H1 (cell line): Measurements from ENCODE around the gene FGR. TPM values are rescaled to one million over a fixed set of nuclear protein-coding genes. Genes with fewer than 3 reads are reported as not detected.

Experiments
- CTCF ChIA-PET: fragments of 300-600 bp; sonication (Branson Sonifier 250); formaldehyde crosslinking; loops from one replicate; lab custom pipeline; 2021; ENCODE audit not compliant: partially characterized antibody; lab: Charles Lee
- POLR2A ChIA-PET: fragments of 300-600 bp; sonication (Branson Sonifier 250); formaldehyde crosslinking; loops from one replicate; lab custom pipeline; 2021; ENCODE audit warnings: inconsistent platforms; ENCODE audit not compliant: partially characterized antibody; lab: Charles Lee
- DNase-seq, 2 experiments: peaks; one replicate each; pipeline versions ENCODE4 v3.0.0 to v3.0.0-alpha.2; 2010 to 2022; ENCODE audit warnings: low spot score in 2 of 2, low read depth in 1 of 2, mixed read lengths in 1 of 2
- FAIRE-seq: peaks from 2 replicates; lab custom pipeline; 2011; peaks lifted over from hg19 to GRCh38; lab: Jason Lieb, UNC
- H2AFZ ChIP-seq: 2 replicates; pipeline ENCODE4 v1.8.1; 2012; ENCODE audit warnings: low read length, inconsistent platforms
- H2AK5ac ChIP-seq: 2 replicates; pipeline ENCODE4 v1.6.1; 2013; ENCODE audit warnings: low read depth, low read length
- H2BK120ac ChIP-seq: replicated peaks from 2 replicates; pipeline ENCODE3; 2013; ENCODE audit warnings: low read depth, low read length, inconsistent platforms
- H2BK12ac ChIP-seq: 2 replicates; pipeline ENCODE4 v1.6.1; 2013; ENCODE audit warnings: low read depth, low read length
- H2BK15ac ChIP-seq: 2 replicates; pipeline ENCODE4 v1.6.1; 2013; ENCODE audit warnings: low read length
- H2BK20ac ChIP-seq: 2 replicates; pipeline ENCODE4 v1.6.1; 2013; ENCODE audit warnings: low read length
- H2BK5ac ChIP-seq: 2 replicates; pipeline ENCODE4 v1.6.1; 2013; ENCODE audit warnings: low read depth, low read length
- H3K14ac ChIP-seq: 2 replicates; pipeline ENCODE4 v1.6.1; 2013; ENCODE audit warnings: inconsistent platforms; ENCODE audit not compliant: insufficient read length
- H3K18ac ChIP-seq: 2 replicates; pipeline ENCODE4 v1.6.1; 2013; ENCODE audit warnings: low read length; ENCODE audit errors: extremely low read depth
- H3K23ac ChIP-seq: 2 replicates; pipeline ENCODE4 v1.6.1; 2013; ENCODE audit warnings: inconsistent platforms; ENCODE audit not compliant: insufficient read length
- H3K23me2 ChIP-seq: 2 replicates; pipeline ENCODE4 v1.6.1; 2013; ENCODE audit warnings: low read depth, low read length
- H3K27ac ChIP-seq: 2 replicates; pipeline ENCODE4 v1.6.1; 2011; ENCODE audit warnings: low read depth, low read length, inconsistent platforms
- H3K27me3 ChIP-seq, 4 experiments: replicated peaks in 1 of 4; 1 replicate in 1 of 4; 2 replicates in 3 of 4; pipeline versions ENCODE4 v1.6.1 to v1.8.1; 2011 to 2013; ENCODE audit warnings: low read length in 3 of 4, mild to moderate bottlenecking in 3 of 4, inconsistent platforms in 2 of 4, mixed read lengths in 2 of 4, moderate library complexity in 1 of 4; ENCODE audit not compliant: control insufficient read depth in 3 of 4, insufficient read depth in 3 of 4; ENCODE audit errors: extremely low read depth in 1 of 4
- H3K36me3 ChIP-seq, 4 experiments: 2 replicates each; pipeline versions ENCODE4 v1.6.1 to v1.8.1; 2011 to 2013; ENCODE audit warnings: mild to moderate bottlenecking in 4 of 4, low read length in 3 of 4, moderate library complexity in 2 of 4, control low read depth in 1 of 4, inconsistent platforms in 1 of 4; ENCODE audit not compliant: insufficient read depth in 4 of 4, control insufficient read depth in 2 of 4
- H3K4ac ChIP-seq: replicated peaks from 2 replicates; pipeline ENCODE3; 2013; ENCODE audit warnings: low read length, low read depth, mixed read lengths, inconsistent platforms; ENCODE audit not compliant: insufficient read length
- H3K4me1 ChIP-seq, 4 experiments: replicated peaks in 1 of 4; 1 replicate in 1 of 4; 2 replicates in 3 of 4; pipeline versions ENCODE4 v1.6.1 to v1.8.1; 2011 to 2013; ENCODE audit warnings: low read length in 3 of 4, inconsistent platforms in 2 of 4, mixed read lengths in 1 of 4; ENCODE audit not compliant: insufficient read depth in 4 of 4, control insufficient read depth in 3 of 4
- H3K4me2 ChIP-seq, 2 experiments: 2 replicates each; pipeline versions ENCODE4 v1.6.1 to v1.8.1; 2011 to 2013; ENCODE audit warnings: low read depth in 2 of 2, low read length in 2 of 2, control low read depth in 1 of 2, inconsistent platforms in 1 of 2, mild to moderate bottlenecking in 1 of 2; ENCODE audit not compliant: insufficient read depth in 1 of 2
- H3K4me3 ChIP-seq, 4 experiments: fragments of 200-600, 300-600 bp in 1 of 4; sonication (generic), shearing (Covaris generic), sonication (Bioruptor Twin) in 1 of 4; 2 replicates each; pipeline versions ENCODE4 v1.5.1 to v1.8.1; 2011 to 2016; ENCODE audit warnings: low read length in 4 of 4, low read depth in 3 of 4, control low read depth in 2 of 4, inconsistent platforms in 2 of 4, mild to moderate bottlenecking in 2 of 4, mixed read lengths in 1 of 4, moderate library complexity in 1 of 4; ENCODE audit not compliant: insufficient read depth in 2 of 4; ENCODE audit errors: extremely low read depth in 1 of 4
- H3K56ac ChIP-seq: replicated peaks from 2 replicates; pipeline ENCODE3; 2013; ENCODE audit warnings: low read depth, mild to moderate bottlenecking, mixed read lengths, low read length, inconsistent platforms; ENCODE audit not compliant: insufficient read length
- H3K79me1 ChIP-seq: 2 replicates; pipeline ENCODE4 v1.6.1; 2013; ENCODE audit warnings: low read depth, low read length, control low read depth
- H3K79me2 ChIP-seq, 2 experiments: 2 replicates each; pipeline versions ENCODE4 v1.6.1 to v1.8.1; 2012 to 2013; ENCODE audit warnings: low read length in 2 of 2, mild to moderate bottlenecking in 2 of 2, inconsistent platforms in 1 of 2; ENCODE audit not compliant: insufficient read depth in 2 of 2, control insufficient read depth in 1 of 2
- H3K9ac ChIP-seq, 4 experiments: replicated peaks in 1 of 4; 1 replicate in 1 of 4; 2 replicates in 3 of 4; pipeline versions ENCODE4 v1.6.1 to v1.8.1; 2011 to 2013; ENCODE audit warnings: low read depth in 3 of 4, low read length in 3 of 4, control low read depth in 2 of 4, mild to moderate bottlenecking in 2 of 4, moderate library complexity in 2 of 4, inconsistent platforms in 1 of 4; ENCODE audit errors: extremely low read depth in 1 of 4
- H3K9me3 ChIP-seq, 2 experiments: 2 replicates each; pipeline versions ENCODE4 v1.6.1 to v1.8.1; 2012 to 2013; ENCODE audit warnings: mild to moderate bottlenecking in 2 of 2, moderate library complexity in 2 of 2, control low read depth in 1 of 2, inconsistent platforms in 1 of 2, low read depth in 1 of 2, low read length in 1 of 2, mixed read lengths in 1 of 2; ENCODE audit not compliant: insufficient read depth in 2 of 2
- H4K20me1 ChIP-seq, 2 experiments: replicated peaks in 1 of 2; 2 replicates each; pipeline versions ENCODE3 to v1.8.1; 2011 to 2013; ENCODE audit warnings: inconsistent platforms in 2 of 2, low read length in 2 of 2, mild to moderate bottlenecking in 1 of 2; ENCODE audit not compliant: insufficient read depth in 2 of 2, control insufficient read depth in 1 of 2
- H4K5ac ChIP-seq: 2 replicates; pipeline ENCODE4 v1.6.1; 2013; ENCODE audit warnings: low read length, low read depth, mixed read lengths, inconsistent platforms; ENCODE audit not compliant: insufficient read length
- H4K8ac ChIP-seq: 2 replicates; pipeline ENCODE4 v1.8.0; 2013; ENCODE audit warnings: mild to moderate bottlenecking, moderate library complexity, low read length, inconsistent platforms; ENCODE audit not compliant: insufficient read depth; ENCODE audit errors: extremely low read depth
- H4K91ac ChIP-seq: replicated peaks from 2 replicates; pipeline ENCODE3; 2013; ENCODE audit warnings: low read length, mixed read lengths, inconsistent platforms; ENCODE audit not compliant: insufficient read length
- CHD2 ChIP-seq: IDR thresholded peaks from 2 replicates; pipeline ENCODE4 v1.6.1; 2012; ENCODE audit warnings: low read length, improper control_type of control experiment
- CTBP2 ChIP-seq: IDR thresholded peaks from 2 replicates; pipeline ENCODE4 v1.7.0; 2011; ENCODE audit warnings: borderline replicate concordance, mild to moderate bottlenecking, moderate library complexity, mixed read lengths, low read length; ENCODE audit not compliant: insufficient read depth, insufficient read length
- E2F6 ChIP-seq: IDR thresholded peaks from 2 replicates; pipeline ENCODE4 v1.6.1; 2012; ENCODE audit warnings: inconsistent platforms
- HDAC6 ChIP-seq: IDR thresholded peaks from one replicate; pipeline ENCODE4 v1.7.1; 2012; ENCODE audit warnings: low read depth, mild to moderate bottlenecking, inconsistent platforms, low read length, moderate library complexity
- JUN ChIP-seq: IDR thresholded peaks from 2 replicates; pipeline ENCODE4 v1.6.1; 2011; ENCODE audit warnings: low read depth, mild to moderate bottlenecking, improper control_type of control experiment, low read length
- KDM5A ChIP-seq: fragments of 200-600 bp; IDR thresholded peaks from 2 replicates; pipeline ENCODE4 v1.7.1; 2012; ENCODE audit warnings: mild to moderate bottlenecking, low read length, inconsistent platforms, mixed read lengths
- NRF1 ChIP-seq: IDR thresholded peaks from 2 replicates; pipeline ENCODE4 v1.6.1; 2011; ENCODE audit warnings: mild to moderate bottlenecking, low read depth, low read length, improper control_type of control experiment
- PHF8 ChIP-seq: fragments of 200-600 bp; sonication (generic); conservative IDR thresholded peaks from 2 replicates; pipeline ENCODE4 v1.7.1; 2012; ENCODE audit warnings: low read depth, mild to moderate bottlenecking, inconsistent platforms, low read length, moderate library complexity
- RXRA ChIP-seq: IDR thresholded peaks from 2 replicates; pipeline ENCODE4 v1.6.1; 2011; ENCODE audit warnings: low read depth, mild to moderate bottlenecking, low read length, moderate library complexity; ENCODE audit not compliant: insufficient read depth
- SP1 ChIP-seq: IDR thresholded peaks from 2 replicates; pipeline ENCODE4 v1.6.1; 2011; ENCODE audit warnings: low read depth, low read length
- SRF ChIP-seq: IDR thresholded peaks from 2 replicates; pipeline ENCODE4 v1.6.1; 2011; ENCODE audit warnings: mild to moderate bottlenecking, low read depth, low read length, moderate library complexity
- TAF1 ChIP-seq: IDR thresholded peaks from 2 replicates; pipeline ENCODE4 v1.6.1; 2011; ENCODE audit warnings: mild to moderate bottlenecking, low read depth, low read length
- TEAD4 ChIP-seq: IDR thresholded peaks from 2 replicates; pipeline ENCODE4 v1.6.1; 2012; ENCODE audit warnings: low read depth, low read length, inconsistent platforms, mixed read lengths
- WGBS, 2 experiments: shearing (Covaris generic) in 1 of 2; methylation state at CpG; one replicate each; pipeline versions ENCODE4 v1.1.6 to v1.1.7; 2013 to 2015; ENCODE audit warnings: low lambda C conversion rate in 2 of 2, mixed read lengths in 2 of 2, inconsistent platforms in 1 of 2, low coverage in 1 of 2, missing lambda C conversion rate in 1 of 2; ENCODE audit not compliant: insufficient replicate concordance in 2 of 2, insufficient coverage in 1 of 2, insufficient read length in 1 of 2; ENCODE audit errors: extremely low coverage in 1 of 2, missing lambda C conversion rate in 1 of 2; 5-methylcytosine and 5-hydroxymethylcytosine counted together
- polyA plus RNA-seq, 7 experiments: library from polyadenylated mRNA; depleted of rRNA in 3 of 7; stranded (reverse) in 5 of 7; unstranded in 2 of 7; fragments of >200 nt in 5 of 7; fragments of 200-250 nt in 2 of 7; gene quantifications; 1 replicate in 5 of 7; 2 replicates in 1 of 7; 4 replicates in 1 of 7; pipeline versions ENCODE4 v1.2.1 to v1.2.3, GENCODE V29; 2011 to 2013; ENCODE audit warnings: missing spikeins in 2 of 7, mixed read lengths in 2 of 7
- total RNA-seq: library from RNA; stranded (reverse); fragmentation: NEBNext Ultra II Directional; extraction: Animal tissue kit (Norgen Biotek cat#: 25700); gene quantifications from 2 replicates; pipeline ENCODE4 v1.2.1, GENCODE V29; 2021

The FGR gene
- total and polyA plus RNA-seq, 2 of the 8 experiments (the other 6 are each of a cell fraction or from before 2014, with no cell fraction given) = 0.22 to 0.95 TPM

DNA sequence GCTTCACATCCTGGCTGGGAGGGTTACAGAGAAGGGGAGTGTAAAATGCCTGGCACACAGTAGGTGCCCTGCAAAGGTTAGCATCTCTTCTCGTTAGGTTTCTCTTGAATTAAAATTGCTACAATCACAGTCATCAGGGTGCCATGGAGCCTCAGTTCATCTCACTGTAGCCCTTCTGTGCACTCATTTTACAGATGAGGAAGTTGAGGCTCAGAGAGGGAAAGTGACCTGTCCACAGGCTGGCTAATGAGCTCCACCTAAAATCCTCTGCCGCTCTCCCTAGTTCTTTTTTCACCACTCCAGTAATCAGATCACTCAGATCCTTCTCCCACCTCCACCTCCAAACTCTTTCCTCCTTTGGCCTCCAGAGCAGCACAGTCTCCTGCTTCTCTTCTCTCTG lies 17.6 kb downstream of the FGR start:
- Histone ChIP-seq H3K23me2 (peaks cover 7% of the 10 kb centered on the region), H4K5ac (no peak overlapping the region), H2AK5ac (no peak overlapping the region), H3K36me3 (no peaks in the 10 kb centered on the region), H3K4me1 (peaks cover 0 to 21% (median 9%) of the 10 kb centered on the region in 4 experiments; a peak in 6 of 7 replicates), H2BK12ac (no peak overlapping the region), H2BK120ac (no peak overlapping the region), H2BK15ac (peak overlapping the region; percentile 90; the same call in 1 of the 2 replicates), H3K4ac (no peak overlapping the region), H3K79me2 (no peaks in the 10 kb centered on the region), H4K8ac (no peak overlapping the region), H3K4me2 (no peak overlapping the region), H2BK5ac (no peak overlapping the region), H3K27me3 (peaks cover 0 to 11% (median 6%) of the 10 kb centered on the region in 4 experiments; a peak in 2 of 7 replicates), H3K79me1 (no peaks in the 10 kb centered on the region), H3K9ac (no peak overlapping the region), H3K9me3 (no peaks in the 10 kb centered on the region), H3K4me3 (no peak overlapping the region), H2AFZ (0 out of 2 replicates have a peak overlapping the region, but pooled peaks have one; percentile 4), H4K91ac (no peak overlapping the region), H3K14ac (no peak overlapping the region), H3K18ac (no peak overlapping the region), H3K56ac (no peak overlapping the region), H4K20me1 (peaks cover 0 to 2% of the 10 kb centered on the region in 2 experiments), H2BK20ac (peak overlapping the region; percentile 40; the same call in 1 of the 2 replicates), H3K23ac (no peak overlapping the region), H3K27ac (no peak overlapping the region)
- ChIA-PET CTCF (interaction anchor here (0.6 to 37.8 kb wide), 11 partner anchors 9 to 318 kb away, joined by 3 to 1807 read pairs (median 12); partner anchors contain the start of genes AHDC1 and IFI6), POLR2A (interaction anchor here (0.6 kb wide), 1 partner anchor 109 kb away, joined by 3 read pairs; no protein-coding TSS in a partner anchor)
- no peak for DNase-seq
- TF ChIP-seq SP1 (no peak), CTBP2 (no peak), CHD2 (no peak), PHF8 (no peak), E2F6 (no peak), RXRA (no peak), HDAC6 (no peak), TAF1 (no peak), SRF (no peak), JUN (no peak), NRF1 (no peak), KDM5A (no peak), TEAD4 (no peak)
- FAIRE-seq = no peak
- WGBS, 2 experiments = 96% methylated on average over 2 of the region's 2 CpGs; no CpG with 5 or more reads in 1 of the 2 experiments
